ENCODE data around the gene GPR161. TPM values are rescaled to one million over a fixed set of nuclear protein-coding genes. Genes with fewer than 3 reads are reported as not detected.

The GPR161 gene
- total and polyA plus RNA-seq, 2 experiments from 2014 or later = 7.9 to 11.6 TPM

- 0 out of 2 replicates have a peak overlapping the region, but pooled peaks have one; percentile 61 for H3K27ac Mint-ChIP-seq
- no peak overlapping the region for H3K4me2 ChIP-seq
- no peaks in the 10 kb centered on the region for H3K36me3 ChIP-seq (ENCODE audit: insufficient read depth)
- no peak overlapping the region for H3K4me3 Mint-ChIP-seq
- H3K9me3 Mint-ChIP-seq = no peaks in the 10 kb centered on the region
- peaks cover 9% of the 10 kb centered on the region for H3K27me3 Mint-ChIP-seq (ENCODE audit: insufficient read depth, low read depth, poor library complexity)
- H3K9me2 ChIP-seq (ENCODE audit: insufficient read depth) = no peaks in the 10 kb centered on the region
- H3K4me1 ChIP-seq (ENCODE audit: insufficient read depth) = no peaks in the 10 kb centered on the region
- H3F3A ChIP-seq (replicated peaks; ENCODE audit: low read depth) = no peaks in the 10 kb centered on the region
- no peak overlapping the region for H3K4me3 ChIP-seq
- peaks cover 3% of the 10 kb centered on the region; the same call in 2 of the 3 replicates for H3K4me1 Mint-ChIP-seq
- no peaks in the 10 kb centered on the region for H3K27me3 ChIP-seq (ENCODE audit: insufficient read depth)
- ATAC-seq (peak; percentile 88), DNase-seq (ENCODE audit: low spot score) (peak; percentile 90)
- no peak for TF ChIP-seq ZNF331 (CRISPR knock-in tag; IDR thresholded peaks at IDR 0.05; ENCODE audit: low read depth)
- TF ChIP-seq CTCF (conservative IDR thresholded peaks at IDR 0.05; ENCODE audit: low read depth in 2 of 2) = peak; percentile 80 to 96
- no peak for TF ChIP-seq ZNF462 (CRISPR knock-in tag; IDR thresholded peaks at IDR 0.05)
- TF ChIP-seq POLR2AphosphoS5 (IDR thresholded peaks at IDR 0.05; ENCODE audit: low read depth) = 0 out of 2 replicates have a peak, but pooled peaks have one; percentile 21
- no peaks in the 10 kb centered on the region; the same call in 1 of the 2 replicates for H4K20me1 ChIP-seq (replicated peaks; ENCODE audit: insufficient read depth)
- H2AFZ ChIP-seq = no peak overlapping the region
- H3K27ac ChIP-seq (ENCODE audit: low read depth) = no peak overlapping the region
- no peaks in the 10 kb centered on the region for H3K36me3 Mint-ChIP-seq (ENCODE audit: low read depth)
- no peaks in the 10 kb centered on the region for H3K79me2 ChIP-seq (replicated peaks; ENCODE audit: insufficient read depth)
Observed at GRCh38 chr1:168082008-168082876, 54.5 kb downstream of the GPR161 start.
